ENCODE data around the gene ENPEP. TPM values are rescaled to one million over a fixed set of nuclear protein-coding genes. Genes with fewer than 3 reads are reported as not detected.
"Not testable (repeated sequence)": the region's sequence is repeated elsewhere in the genome, so short reads cannot be mapped to it uniquely, and the experiment has no call there.

The ENPEP gene
- total RNA-seq (ENCODE audit: low replicate concordance), result 6.2 and 8.6 TPM in 2 replicates
- long read RNA-seq, full-length matches to known transcripts, result 10 of 22 reads
- long read RNA-seq, partial matches to known transcripts, result 4 of 22 reads
- long read RNA-seq, other reads (novel, unspliced or antisense), result 8 of 22 reads

- no peaks in the 10 kb centered on the region for H3K9me3 Mint-ChIP-seq
- H3K27me3 Mint-ChIP-seq, result no peaks in the 10 kb centered on the region
- peak within 1 kb of the TSS; percentile 1 for H3K27ac Mint-ChIP-seq
- TF ChIP-seq CTCF (conservative IDR thresholded peaks at IDR 0.05), result no peak
- peaks cover 20% of the 10 kb centered on the region for H3K4me1 Mint-ChIP-seq (ENCODE audit: unreplicated experiment)
- H3K4me3 Mint-ChIP-seq, result peak within 1 kb of the TSS; percentile 46
- no peak for DNase-seq (ENCODE audit: extremely low spot score, unreplicated experiment)
- H3K36me3 Mint-ChIP-seq, result no peaks in the 10 kb centered on the region
Observed at GRCh38 chr4:110475881-110476818, at the start of gene ENPEP. Gene ENPEP, plus strand, starts transcription at chr4:110476155. Its CDS starts 260 bp downstream, at chr4:110476415.

- H3K9me3 Mint-ChIP-seq, result peaks cover 14% of the 10 kb centered on the region
- H3K27me3 Mint-ChIP-seq; H3K36me3 Mint-ChIP-seq; H3K4me3 Mint-ChIP-seq; H3K4me1 Mint-ChIP-seq (ENCODE audit: unreplicated experiment); DNase-seq (ENCODE audit: extremely low spot score, unreplicated experiment); H3K27ac Mint-ChIP-seq: not testable (repeated sequence)
Observed at GRCh38 chr4:110431805-110432204, 44.1 kb upstream of the ENPEP start.

GRCh38 chr4:110437292-110437691, 38.7 kb upstream of the ENPEP start:
- H3K9me3 Mint-ChIP-seq; H3K36me3 Mint-ChIP-seq; H3K4me1 Mint-ChIP-seq (ENCODE audit: unreplicated experiment); H3K27ac Mint-ChIP-seq; H3K27me3 Mint-ChIP-seq; DNase-seq (ENCODE audit: extremely low spot score, unreplicated experiment); H3K4me3 Mint-ChIP-seq: not testable (repeated sequence)

- DNase-seq (ENCODE audit: extremely low spot score, unreplicated experiment); H3K36me3 Mint-ChIP-seq; H3K4me3 Mint-ChIP-seq; H3K27me3 Mint-ChIP-seq; H3K27ac Mint-ChIP-seq; H3K4me1 Mint-ChIP-seq (ENCODE audit: unreplicated experiment); H3K9me3 Mint-ChIP-seq: not testable (repeated sequence)
Observed at GRCh38 chr4:110439209-110439608, 36.7 kb upstream of the ENPEP start.

GRCh38 chr4:110442309-110442708, 33.6 kb upstream of the ENPEP start:
- DNase-seq (ENCODE audit: extremely low spot score, unreplicated experiment), result no peak
- no peak for TF ChIP-seq CTCF (conservative IDR thresholded peaks at IDR 0.05)
- H3K27me3 Mint-ChIP-seq, result no peaks in the 10 kb centered on the region
- no peaks in the 10 kb centered on the region for H3K9me3 Mint-ChIP-seq
- no peak overlapping the region for H3K27ac Mint-ChIP-seq
- peaks cover 1% of the 10 kb centered on the region for H3K4me1 Mint-ChIP-seq (ENCODE audit: unreplicated experiment)
- no peaks in the 10 kb centered on the region for H3K36me3 Mint-ChIP-seq
- no peak overlapping the region for H3K4me3 Mint-ChIP-seq

- no peaks in the 10 kb centered on the region for H3K9me3 Mint-ChIP-seq
- no peaks in the 10 kb centered on the region for H3K27me3 Mint-ChIP-seq
- no peak overlapping the region for H3K27ac Mint-ChIP-seq
- no peaks in the 10 kb centered on the region for H3K4me1 Mint-ChIP-seq (ENCODE audit: unreplicated experiment)
- no peak overlapping the region for H3K4me3 Mint-ChIP-seq
- TF ChIP-seq CTCF (conservative IDR thresholded peaks at IDR 0.05), result no peak
- no peaks in the 10 kb centered on the region for H3K36me3 Mint-ChIP-seq
- no peak for DNase-seq (ENCODE audit: extremely low spot score, unreplicated experiment)
Observed at GRCh38 chr4:110442788-110443187, 33.2 kb upstream of the ENPEP start.

- Mint-ChIP-seq H3K9me3 (no peaks in the 10 kb centered on the region), H3K27me3 (no peaks in the 10 kb centered on the region)
- no peak for DNase-seq (ENCODE audit: extremely low spot score, unreplicated experiment)
Observed at GRCh38 chr4:110449947-110450346, 26.0 kb upstream of the ENPEP start.

More at GRCh38 chr4:110449947-110450346, 26.0 kb upstream of the ENPEP start:
- no peak overlapping the region for H3K4me3 Mint-ChIP-seq
- no peaks in the 10 kb centered on the region for H3K36me3 Mint-ChIP-seq
- no peak overlapping the region for H3K27ac Mint-ChIP-seq
- no peak for TF ChIP-seq CTCF (conservative IDR thresholded peaks at IDR 0.05)
- H3K4me1 Mint-ChIP-seq (ENCODE audit: unreplicated experiment), result no peaks in the 10 kb centered on the region
